SK-N-SH (cell line): ENCODE data around the gene SUMO1. TPM values are rescaled to one million over a fixed set of nuclear protein-coding genes. Genes with fewer than 3 reads are reported as not detected.

ENCODE experiments used
- CTCF ChIA-PET: fragments of 300-600, 350-600 bp; formaldehyde crosslinking; extraction: SDS; loops from one replicate; lab custom pipeline; 2021; lab: Yijun Ruan, JAX
- POLR2A ChIA-PET: fragments of 350-600 bp; sonication (Branson Sonifier 250); formaldehyde crosslinking; extraction: SDS; loops from one replicate; lab custom pipeline; 2020; ENCODE audit warnings: antibody characterized with exemption, inconsistent platforms; lab: Yijun Ruan, JAX
- DNase-seq: peaks from one replicate; pipeline ENCODE4 v3.0.0; 2012
- H2AFZ ChIP-seq: fragments of 200-600 bp; sonication (generic); 2 replicates; pipeline ENCODE4 v1.8.1; 2016; ENCODE audit warnings: antibody characterized with exemption, mild to moderate bottlenecking, low read depth
- H3F3A ChIP-seq: fragments of 200-600 bp; sonication (generic); replicated peaks from 2 replicates; pipeline ENCODE3; 2016; ENCODE audit warnings: antibody characterized with exemption, mild to moderate bottlenecking; ENCODE audit not compliant: insufficient read depth
- H3K27ac ChIP-seq, 2 experiments: fragments of 200-500 bp in 1 of 2; fragments of 200-600 bp in 1 of 2; sonication (Bioruptor generic) in 1 of 2; sonication (generic), shearing (Covaris generic) in 1 of 2; 2 replicates each; pipeline versions ENCODE4 v1.5.1 to v1.6.1; 2014 to 2016; ENCODE audit warnings: low read depth in 2 of 2, inconsistent platforms in 1 of 2, low read length in 1 of 2, mild to moderate bottlenecking in 1 of 2, mixed read lengths in 1 of 2
- H3K27me3 ChIP-seq: fragments of 200-600 bp; sonication (generic), shearing (Covaris generic); 2 replicates; pipeline ENCODE4 v1.6.1; 2016; ENCODE audit warnings: mixed run types; ENCODE audit not compliant: insufficient read depth
- H3K36me3 ChIP-seq, 2 experiments: fragments of 200-500 bp in 1 of 2; fragments of 200-600 bp in 1 of 2; sonication (Bioruptor generic) in 1 of 2; sonication (generic) in 1 of 2; replicated peaks in 1 of 2; 2 replicates each; pipeline versions ENCODE3 to v1.5.1; 2014 to 2016; ENCODE audit warnings: low read length in 1 of 2, mild to moderate bottlenecking in 1 of 2; ENCODE audit not compliant: insufficient read depth in 2 of 2, control insufficient read depth in 1 of 2
- H3K4me1 ChIP-seq, 2 experiments: fragments of 200-500 bp in 1 of 2; fragments of 200-600 bp in 1 of 2; sonication (Bioruptor generic) in 1 of 2; sonication (generic), shearing (Covaris generic) in 1 of 2; 2 replicates each; pipeline versions ENCODE4 v1.5.1 to v1.6.1; 2014 to 2016; ENCODE audit warnings: low read depth in 1 of 2, low read length in 1 of 2, mixed run types in 1 of 2; ENCODE audit not compliant: insufficient read depth in 2 of 2, control insufficient read depth in 1 of 2
- H3K4me2 ChIP-seq: fragments of 200-600 bp; sonication (generic), shearing (Covaris generic); 2 replicates; pipeline ENCODE4 v1.6.1; 2017; ENCODE audit warnings: mixed run types
- H3K4me3 ChIP-seq, 2 experiments: fragments of 200-500 bp in 1 of 2; fragments of 200-600 bp in 1 of 2; sonication (Bioruptor generic) in 1 of 2; sonication (generic), shearing (Covaris generic) in 1 of 2; 2 replicates each; pipeline versions ENCODE4 v1.5.1 to v1.8.1; 2014 to 2016; ENCODE audit warnings: low read depth in 2 of 2, inconsistent platforms in 1 of 2, low read length in 1 of 2, mild to moderate bottlenecking in 1 of 2, mixed read lengths in 1 of 2, moderate library complexity in 1 of 2
- H3K79me2 ChIP-seq: fragments of 200-600 bp; sonication (generic); 2 replicates; pipeline ENCODE4 v1.8.1; 2017; ENCODE audit warnings: mild to moderate bottlenecking; ENCODE audit not compliant: insufficient read depth
- H3K9ac ChIP-seq: fragments of 200-600 bp; sonication (generic); 2 replicates; pipeline ENCODE4 v1.6.1; 2017; ENCODE audit warnings: mixed run types
- H3K9me2 ChIP-seq: fragments of 200-600 bp; sonication (generic); 2 replicates; pipeline ENCODE4 v1.6.1; 2017; ENCODE audit warnings: mixed run types
- H3K9me3 ChIP-seq: fragments of 200-600 bp; sonication (generic); 2 replicates; pipeline ENCODE4 v1.6.1; 2017; ENCODE audit warnings: mixed run types, mild to moderate bottlenecking, moderate library complexity
- H4K20me1 ChIP-seq: fragments of 200-600 bp; sonication (generic); 2 replicates; pipeline ENCODE4 v1.6.1; 2017; ENCODE audit warnings: mild to moderate bottlenecking, mixed run types; ENCODE audit not compliant: insufficient read depth
- ELF1 ChIP-seq: IDR thresholded peaks from 2 replicates; pipeline ENCODE4 v1.4.0; 2012
- EP300 ChIP-seq, 2 experiments: IDR thresholded peaks; 2 replicates each; pipeline versions ENCODE4 v1.4.0 to v1.6.1; 2012; ENCODE audit warnings: borderline replicate concordance in 1 of 2, low read depth in 1 of 2, low read length in 1 of 2
- EZH2phosphoT487 ChIP-seq: fragments of 200-600 bp; sonication (generic); IDR thresholded peaks from 2 replicates; pipeline ENCODE4 v1.6.1; 2017; ENCODE audit warnings: low read depth, mixed run types, mild to moderate bottlenecking, antibody characterized with exemption, moderate library complexity, borderline replicate concordance
- FOSL2 ChIP-seq: IDR thresholded peaks from 2 replicates; pipeline ENCODE4 v1.4.0; 2012; ENCODE audit warnings: low read depth, mild to moderate bottlenecking, moderate library complexity, borderline replicate concordance
- FOXM1 ChIP-seq: IDR thresholded peaks from 2 replicates; pipeline ENCODE4 v1.4.0; 2012; ENCODE audit warnings: low read depth, mild to moderate bottlenecking
- MXI1 ChIP-seq: IDR thresholded peaks from 2 replicates; pipeline ENCODE4 v1.6.1; 2012; ENCODE audit warnings: mild to moderate bottlenecking, low read depth, low read length, improper control_type of control experiment
- POLR2AphosphoS5 ChIP-seq: IDR thresholded peaks from 2 replicates; pipeline ENCODE4 v1.6.1; 2012; ENCODE audit warnings: low read depth, low read length
- RAD21 ChIP-seq: IDR thresholded peaks from 2 replicates; pipeline ENCODE4 v1.6.1; 2012; ENCODE audit warnings: mild to moderate bottlenecking, low read length
- RCOR1 ChIP-seq: fragments of 150-350 bp; IDR thresholded peaks from 2 replicates; pipeline ENCODE4 v1.6.1; 2017; ENCODE audit warnings: antibody characterized with exemption, low read length
- TAF1 ChIP-seq: IDR thresholded peaks from 2 replicates; pipeline ENCODE4 v1.6.1; 2012; ENCODE audit warnings: low read depth, mild to moderate bottlenecking, low read length, moderate library complexity, borderline replicate concordance
- TCF12 ChIP-seq: IDR thresholded peaks from 2 replicates; pipeline ENCODE4 v1.4.0; 2012
- TEAD4 ChIP-seq: IDR thresholded peaks from 2 replicates; pipeline ENCODE4 v1.4.0; 2012; ENCODE audit warnings: mild to moderate bottlenecking, borderline replicate concordance; ENCODE audit not compliant: insufficient read depth
- polyA plus RNA-seq, 3 experiments: library from polyadenylated mRNA; depleted of rRNA; stranded (reverse); fragments of >200 nt; gene quantifications; 2 replicates each; pipeline ENCODE4 v1.2.3, GENCODE V29; 2012
- TF ChIP-seq, protein P1 (sequence below): IDR thresholded peaks from 2 replicates; pipeline ENCODE4 v1.4.0; 2012; ENCODE audit warnings: low read depth, borderline replicate concordance
- TF ChIP-seq, protein P2 (sequence below): fragments of 150-350 bp; IDR thresholded peaks from 2 replicates; pipeline ENCODE4 v1.6.1; 2017; ENCODE audit warnings: antibody characterized with exemption, low read length, low read depth, borderline replicate concordance
- TF ChIP-seq, protein P3 (sequence below): IDR thresholded peaks from 2 replicates; pipeline ENCODE4 v1.4.0; 2012; ENCODE audit warnings: low read depth
- TF ChIP-seq, protein P4 (sequence below): fragments of 200-600 bp; sonication (generic); IDR thresholded peaks from 2 replicates; pipeline ENCODE4 v1.6.1; 2017; ENCODE audit warnings: antibody characterized with exemption, mild to moderate bottlenecking, moderate library complexity
- TF ChIP-seq, protein P5 (sequence below): fragments of 150-350 bp; IDR thresholded peaks from 2 replicates; pipeline ENCODE4 v1.6.1; 2016; ENCODE audit warnings: mild to moderate bottlenecking, low read depth, low read length

SUMO1 gene
- polyA plus RNA-seq, 1 of the 3 experiments (the other 2 are of a cell fraction), result 42.8 TPM

DNA sequence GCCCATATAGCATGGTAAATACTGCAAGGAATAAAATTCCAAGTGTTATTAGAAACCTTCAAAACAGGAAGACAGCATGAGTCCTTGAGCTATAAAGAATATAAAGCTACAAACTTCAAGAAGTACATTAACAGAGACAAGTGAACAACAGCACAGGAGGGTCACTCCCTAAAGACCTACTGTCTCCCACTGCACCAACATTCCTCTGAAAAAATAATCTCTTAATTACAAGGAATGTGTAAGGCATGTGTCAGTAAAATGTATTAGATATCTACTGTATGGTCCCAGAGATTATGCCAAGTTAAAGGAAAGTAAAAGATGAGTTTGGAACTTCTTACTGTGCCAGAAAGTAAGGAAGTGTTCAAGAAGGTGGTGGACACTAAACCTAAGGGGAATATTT is 29.9 kb downstream of the SUMO1 start:
- ChIA-PET CTCF (interaction anchor here (0.9 to 1.3 kb wide), 2 partner anchors 259 to 349 kb away, joined by 3 read pairs; no protein-coding TSS in a partner anchor), POLR2A (no interaction called here)
- no peaks in the 10 kb centered on the region; the same call in 1 of the 2 replicates for H4K20me1 ChIP-seq
- no peak overlapping the region for H3K9ac ChIP-seq
- H3K4me2 ChIP-seq, result no peak overlapping the region
- H3F3A ChIP-seq, result peaks cover 9% of the 10 kb centered on the region
- H2AFZ ChIP-seq, result no peak overlapping the region
- peaks cover 40% of the 10 kb centered on the region; the same call in 1 of the 2 replicates for H3K79me2 ChIP-seq
- H3K4me1 ChIP-seq, result no peaks in the 10 kb centered on the region
- H3K27me3 ChIP-seq, result no peaks in the 10 kb centered on the region
- no peaks in the 10 kb centered on the region for H3K9me2 ChIP-seq
- no peak overlapping the region for H3K27ac ChIP-seq
- no peak for TF ChIP-seq FOXM1
- TF ChIP-seq TEAD4, result no peak
- no peak for TF ChIP-seq RCOR1
- TF ChIP-seq, protein P1, sequence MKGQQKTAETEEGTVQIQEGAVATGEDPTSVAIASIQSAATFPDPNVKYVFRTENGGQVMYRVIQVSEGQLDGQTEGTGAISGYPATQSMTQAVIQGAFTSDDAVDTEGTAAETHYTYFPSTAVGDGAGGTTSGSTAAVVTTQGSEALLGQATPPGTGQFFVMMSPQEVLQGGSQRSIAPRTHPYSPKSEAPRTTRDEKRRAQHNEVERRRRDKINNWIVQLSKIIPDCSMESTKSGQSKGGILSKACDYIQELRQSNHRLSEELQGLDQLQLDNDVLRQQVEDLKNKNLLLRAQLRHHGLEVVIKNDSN, result no peak
- TF ChIP-seq TCF12, result no peak
- no peak for TF ChIP-seq RAD21
- TF ChIP-seq FOSL2, result no peak
- no peak for TF ChIP-seq MXI1
- TF ChIP-seq POLR2AphosphoS5, result no peak
- no peak for TF ChIP-seq EZH2phosphoT487
- no peak for TF ChIP-seq TAF1
- TF ChIP-seq, protein P2, sequence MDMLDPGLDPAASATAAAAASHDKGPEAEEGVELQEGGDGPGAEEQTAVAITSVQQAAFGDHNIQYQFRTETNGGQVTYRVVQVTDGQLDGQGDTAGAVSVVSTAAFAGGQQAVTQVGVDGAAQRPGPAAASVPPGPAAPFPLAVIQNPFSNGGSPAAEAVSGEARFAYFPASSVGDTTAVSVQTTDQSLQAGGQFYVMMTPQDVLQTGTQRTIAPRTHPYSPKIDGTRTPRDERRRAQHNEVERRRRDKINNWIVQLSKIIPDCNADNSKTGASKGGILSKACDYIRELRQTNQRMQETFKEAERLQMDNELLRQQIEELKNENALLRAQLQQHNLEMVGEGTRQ, result no peak
- no peak for TF ChIP-seq EP300 (IDR thresholded peaks at IDR 0.05; ENCODE audit: borderline replicate concordance in 1 of 2, low read depth in 1 of 2, low read length in 1 of 2)
- TF ChIP-seq, protein P3, sequence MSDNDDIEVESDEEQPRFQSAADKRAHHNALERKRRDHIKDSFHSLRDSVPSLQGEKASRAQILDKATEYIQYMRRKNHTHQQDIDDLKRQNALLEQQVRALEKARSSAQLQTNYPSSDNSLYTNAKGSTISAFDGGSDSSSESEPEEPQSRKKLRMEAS, result no peak
- no peak for TF ChIP-seq ELF1
- TF ChIP-seq, protein P4, sequence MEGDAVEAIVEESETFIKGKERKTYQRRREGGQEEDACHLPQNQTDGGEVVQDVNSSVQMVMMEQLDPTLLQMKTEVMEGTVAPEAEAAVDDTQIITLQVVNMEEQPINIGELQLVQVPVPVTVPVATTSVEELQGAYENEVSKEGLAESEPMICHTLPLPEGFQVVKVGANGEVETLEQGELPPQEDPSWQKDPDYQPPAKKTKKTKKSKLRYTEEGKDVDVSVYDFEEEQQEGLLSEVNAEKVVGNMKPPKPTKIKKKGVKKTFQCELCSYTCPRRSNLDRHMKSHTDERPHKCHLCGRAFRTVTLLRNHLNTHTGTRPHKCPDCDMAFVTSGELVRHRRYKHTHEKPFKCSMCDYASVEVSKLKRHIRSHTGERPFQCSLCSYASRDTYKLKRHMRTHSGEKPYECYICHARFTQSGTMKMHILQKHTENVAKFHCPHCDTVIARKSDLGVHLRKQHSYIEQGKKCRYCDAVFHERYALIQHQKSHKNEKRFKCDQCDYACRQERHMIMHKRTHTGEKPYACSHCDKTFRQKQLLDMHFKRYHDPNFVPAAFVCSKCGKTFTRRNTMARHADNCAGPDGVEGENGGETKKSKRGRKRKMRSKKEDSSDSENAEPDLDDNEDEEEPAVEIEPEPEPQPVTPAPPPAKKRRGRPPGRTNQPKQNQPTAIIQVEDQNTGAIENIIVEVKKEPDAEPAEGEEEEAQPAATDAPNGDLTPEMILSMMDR, result no peak
- TF ChIP-seq, protein P5, sequence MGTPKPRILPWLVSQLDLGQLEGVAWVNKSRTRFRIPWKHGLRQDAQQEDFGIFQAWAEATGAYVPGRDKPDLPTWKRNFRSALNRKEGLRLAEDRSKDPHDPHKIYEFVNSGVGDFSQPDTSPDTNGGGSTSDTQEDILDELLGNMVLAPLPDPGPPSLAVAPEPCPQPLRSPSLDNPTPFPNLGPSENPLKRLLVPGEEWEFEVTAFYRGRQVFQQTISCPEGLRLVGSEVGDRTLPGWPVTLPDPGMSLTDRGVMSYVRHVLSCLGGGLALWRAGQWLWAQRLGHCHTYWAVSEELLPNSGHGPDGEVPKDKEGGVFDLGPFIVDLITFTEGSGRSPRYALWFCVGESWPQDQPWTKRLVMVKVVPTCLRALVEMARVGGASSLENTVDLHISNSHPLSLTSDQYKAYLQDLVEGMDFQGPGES, result no peak
- no peak overlapping the region for H3K4me3 ChIP-seq
- H3K36me3 ChIP-seq, result peaks cover 36 to 66% of the 10 kb centered on the region in 2 experiments
- no peaks in the 10 kb centered on the region for H3K9me3 ChIP-seq
- no peak for DNase-seq
